Upper lobe of left lung (tissue), 6 donors: ENCODE data around the gene SHROOM4. TPM values are rescaled to one million over a fixed set of nuclear protein-coding genes. Genes with fewer than 3 reads are reported as not detected.

Source experiments
- ATAC-seq, 2 donors: fragments of 200-7000 bp; cut with Tn5 transposase; one replicate each; pipeline ENCODE4 v1.9.1; 2022; ENCODE audit warnings: mild to moderate bottlenecking in 2 of 2, moderate library complexity in 2 of 2; ENCODE audit not compliant: low FRiP score in 2 of 2
- DNase-seq, 2 donors: peaks; one replicate each; pipeline ENCODE4 v3.0.0-alpha.2; 2019 to 2020
- H3K27ac ChIP-seq, 4 donors: fragments of 200-600 bp; sonication (generic); one replicate each; pipeline ENCODE4 v1.5.1; 2016 to 2019
- H3K27me3 ChIP-seq, 4 donors: fragments of 200-600 bp; sonication (generic); one replicate each; pipeline ENCODE4 v1.5.1; 2017 to 2019
- H3K36me3 ChIP-seq, 4 donors: fragments of 200-600 bp; sonication (generic); one replicate each; pipeline ENCODE4 v1.5.1; 2016 to 2019
- H3K4me1 ChIP-seq, 4 donors: fragments of 200-600 bp; sonication (generic); one replicate each; pipeline ENCODE4 v1.5.1; 2018 to 2019
- H3K4me3 ChIP-seq, 4 donors: fragments of 200-600 bp; sonication (generic); one replicate each; pipeline ENCODE4 v1.5.1; 2017 to 2019; ENCODE audit warnings: mild to moderate bottlenecking in 2 of 4, moderate library complexity in 1 of 4
- H3K9me3 ChIP-seq, 4 donors: fragments of 200-600 bp; sonication (generic); one replicate each; pipeline ENCODE4 v1.5.1; 2018 to 2019
- EP300 ChIP-seq, 4 donors: sonication (generic); formaldehyde crosslinking; IDR thresholded peaks; one replicate each; pipeline ENCODE4 v1.5.1; 2017; ENCODE audit warnings: antibody characterized with exemption in 4 of 4, control low read depth in 2 of 4
- POLR2A ChIP-seq, 4 donors: fragments of 450-650 bp; IDR thresholded peaks; one replicate each; pipeline ENCODE4 v1.5.1; 2016 to 2017; ENCODE audit warnings: antibody characterized with exemption in 4 of 4, mild to moderate bottlenecking in 2 of 4
- POLR2AphosphoS5 ChIP-seq, 2 donors: sonication (generic); formaldehyde crosslinking; IDR thresholded peaks; one replicate each; pipeline ENCODE4 v1.5.1; 2017; ENCODE audit warnings: antibody characterized with exemption in 2 of 2
- WGBS, 2 donors: methylation state at CpG; one replicate each; pipeline ENCODE4 v1.1.5; 2017 to 2018; 5-methylcytosine and 5-hydroxymethylcytosine counted together
- total RNA-seq, 6 donors: library from RNA; depleted of rRNA in 4 of 6; stranded (reverse); fragments of >200 nt in 4 of 6; gene quantifications; one replicate each; pipeline versions ENCODE4 v1.1.0 to v1.2.1, GENCODE V29; 2016 to 2021
- TF ChIP-seq, protein P1 (sequence below), 6 experiments: fragments of 450-650 bp in 4 of 6; fragments of 200-600 bp in 2 of 6; sonication (generic) in 2 of 6; IDR thresholded peaks; one replicate each; pipeline ENCODE4 v1.5.1; 2016 to 2019; ENCODE audit warnings: antibody characterized with exemption in 6 of 6
- donor health status: DM: no; HTN: no; CAD: no; lungs with moderate emphysema.
- donor health status: DM: no; HTN: yes; CAD: no; lungs with severe emphysema.

Gene SHROOM4
- total RNA-seq, 6 donors from 2014 or later = 26.7 to 51.4 (median 35.3) TPM

DNA sequence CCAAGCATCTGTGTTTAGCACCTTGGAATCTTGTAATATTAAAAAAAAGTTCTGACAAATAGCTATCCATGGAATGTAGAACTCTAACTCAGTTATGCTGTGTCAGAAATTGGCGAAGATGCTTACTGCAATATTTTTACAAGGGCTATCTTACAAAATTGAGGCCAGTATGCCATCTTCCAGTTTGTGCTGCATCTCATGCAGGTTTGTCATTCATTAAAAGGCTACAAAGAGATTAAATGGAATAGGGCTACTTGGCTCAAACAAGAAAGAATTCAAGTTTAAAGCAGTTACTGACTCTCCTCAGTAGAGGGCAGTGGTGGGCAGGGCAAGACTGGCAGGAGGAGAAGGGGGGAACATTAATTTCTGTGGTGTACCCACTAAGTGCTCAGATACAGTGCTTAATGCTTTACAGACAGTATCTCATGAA is 66.5 kb downstream of the SHROOM4 start:
- ATAC-seq (no peak), DNase-seq (no peak)
- TF ChIP-seq, protein P1, sequence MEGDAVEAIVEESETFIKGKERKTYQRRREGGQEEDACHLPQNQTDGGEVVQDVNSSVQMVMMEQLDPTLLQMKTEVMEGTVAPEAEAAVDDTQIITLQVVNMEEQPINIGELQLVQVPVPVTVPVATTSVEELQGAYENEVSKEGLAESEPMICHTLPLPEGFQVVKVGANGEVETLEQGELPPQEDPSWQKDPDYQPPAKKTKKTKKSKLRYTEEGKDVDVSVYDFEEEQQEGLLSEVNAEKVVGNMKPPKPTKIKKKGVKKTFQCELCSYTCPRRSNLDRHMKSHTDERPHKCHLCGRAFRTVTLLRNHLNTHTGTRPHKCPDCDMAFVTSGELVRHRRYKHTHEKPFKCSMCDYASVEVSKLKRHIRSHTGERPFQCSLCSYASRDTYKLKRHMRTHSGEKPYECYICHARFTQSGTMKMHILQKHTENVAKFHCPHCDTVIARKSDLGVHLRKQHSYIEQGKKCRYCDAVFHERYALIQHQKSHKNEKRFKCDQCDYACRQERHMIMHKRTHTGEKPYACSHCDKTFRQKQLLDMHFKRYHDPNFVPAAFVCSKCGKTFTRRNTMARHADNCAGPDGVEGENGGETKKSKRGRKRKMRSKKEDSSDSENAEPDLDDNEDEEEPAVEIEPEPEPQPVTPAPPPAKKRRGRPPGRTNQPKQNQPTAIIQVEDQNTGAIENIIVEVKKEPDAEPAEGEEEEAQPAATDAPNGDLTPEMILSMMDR (IDR thresholded peaks at IDR 0.05) = peak in 5 of 6 experiments; percentile 43 to 64 (median 57)
- TF ChIP-seq EP300 (IDR thresholded peaks at IDR 0.05) = no peak
- H3K4me3 ChIP-seq = no peak overlapping the region
- H3K27ac ChIP-seq = no peak overlapping the region
- no peaks in the 10 kb centered on the region for H3K27me3 ChIP-seq
- H3K4me1 ChIP-seq = no peaks in the 10 kb centered on the region
- H3K36me3 ChIP-seq = no peaks in the 10 kb centered on the region
- no peaks in the 10 kb centered on the region for H3K9me3 ChIP-seq
- 43 to 75% methylated on average over 1 of the region's 1 CpG for whole genome bisulfite sequencing, 2 donors

- Histone ChIP-seq H3K36me3 (no peaks in the 10 kb centered on the region), H3K9me3 (no peaks in the 10 kb centered on the region), H3K4me1 (no peaks in the 10 kb centered on the region), H3K27ac (no peak overlapping the region), H3K27me3 (no peaks in the 10 kb centered on the region), H3K4me3 (no peak overlapping the region)
- WGBS, 2 donors = 60 to 73% methylated on average over 2 of the region's 2 CpGs
- no peak for ATAC-seq
- no peak for DNase-seq
- TF ChIP-seq POLR2A (IDR thresholded peaks at IDR 0.05) = no peak
- TF ChIP-seq POLR2AphosphoS5 (IDR thresholded peaks at IDR 0.05) = no peak
These were observed 77.3 kb downstream of the SHROOM4 start for GRCh38 chrX:50736656-50737055.

GRCh38 chrX:50726296-50726695 is 87.7 kb downstream of the SHROOM4 start:
- Histone ChIP-seq H3K4me1 (no peaks in the 10 kb centered on the region), H3K9me3 (no peaks in the 10 kb centered on the region), H3K4me3 (no peak overlapping the region), H3K27me3 (no peaks in the 10 kb centered on the region), H3K36me3 (no peaks in the 10 kb centered on the region), H3K27ac (no peak overlapping the region)
- ATAC-seq (no peak), DNase-seq (no peak)
- 75 to 76% methylated on average over 1 to 3 of the region's 3 CpGs for WGBS, 2 donors
- TF ChIP-seq POLR2AphosphoS5 (IDR thresholded peaks at IDR 0.05) (no peak), POLR2A (IDR thresholded peaks at IDR 0.05) (no peak), EP300 (IDR thresholded peaks at IDR 0.05) (no peak)
- TF ChIP-seq, protein P1 (IDR thresholded peaks at IDR 0.05) = no peak

GRCh38 chrX:50725310-50725709 is 88.7 kb downstream of the SHROOM4 start:
- Histone ChIP-seq H3K9me3 (no peaks in the 10 kb centered on the region), H3K4me1 (no peaks in the 10 kb centered on the region), H3K27ac (no peak overlapping the region), H3K36me3 (no peaks in the 10 kb centered on the region), H3K27me3 (no peaks in the 10 kb centered on the region), H3K4me3 (no peak overlapping the region)
- TF ChIP-seq POLR2A (IDR thresholded peaks at IDR 0.05) (no peak), EP300 (IDR thresholded peaks at IDR 0.05) (no peak), POLR2AphosphoS5 (IDR thresholded peaks at IDR 0.05) (no peak)
- TF ChIP-seq, protein P1 (IDR thresholded peaks at IDR 0.05) = no peak
- ATAC-seq = no peak
- WGBS, 2 donors = 73 to 94% methylated on average over 3 to 5 of the region's 5 CpGs
- no peak for DNase-seq

GRCh38 chrX:50723006-50723405 is 91.0 kb downstream of the SHROOM4 start:
- TF ChIP-seq, protein P1 (IDR thresholded peaks at IDR 0.05) = no peak
- TF ChIP-seq POLR2A (IDR thresholded peaks at IDR 0.05) = no peak
- TF ChIP-seq POLR2AphosphoS5 (IDR thresholded peaks at IDR 0.05) = no peak
- no peak for TF ChIP-seq EP300 (IDR thresholded peaks at IDR 0.05)
- no peaks in the 10 kb centered on the region for H3K36me3 ChIP-seq
- 76 to 94% methylated on average over 1 of the region's 1 CpG for WGBS, 2 donors

More at GRCh38 chrX:50723006-50723405, 91.0 kb downstream of the SHROOM4 start:
- no peak overlapping the region for H3K27ac ChIP-seq
- H3K9me3 ChIP-seq = no peaks in the 10 kb centered on the region
- no peak overlapping the region for H3K4me3 ChIP-seq
- ATAC-seq (no peak), DNase-seq (no peak)
- H3K4me1 ChIP-seq = no peaks in the 10 kb centered on the region
- H3K27me3 ChIP-seq = no peaks in the 10 kb centered on the region
